ENCODE data around the gene ZDHHC7.

Gene ZDHHC7

DNA sequence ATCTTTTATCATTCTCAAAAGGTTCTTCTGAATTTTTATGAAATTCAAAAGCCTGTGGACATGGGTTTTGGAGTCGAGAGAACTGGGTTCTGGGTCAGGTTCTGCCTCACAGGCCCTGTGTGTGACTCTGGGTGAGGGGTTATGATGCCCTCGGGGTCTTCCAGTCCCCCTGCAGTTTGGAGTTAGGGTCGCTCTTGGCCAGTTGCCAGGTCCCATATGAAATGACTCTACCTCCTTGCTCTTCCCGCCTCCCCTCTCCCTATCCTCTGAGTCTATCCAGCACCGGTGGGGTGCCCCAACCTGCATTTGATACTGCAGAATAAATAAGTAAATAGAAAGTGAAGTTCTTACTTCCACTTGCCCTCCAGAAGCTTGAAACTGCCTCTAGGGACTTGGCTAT lies 54.1 kb downstream of the ZDHHC7 start:
- TF ChIP-seq, protein P1, sequence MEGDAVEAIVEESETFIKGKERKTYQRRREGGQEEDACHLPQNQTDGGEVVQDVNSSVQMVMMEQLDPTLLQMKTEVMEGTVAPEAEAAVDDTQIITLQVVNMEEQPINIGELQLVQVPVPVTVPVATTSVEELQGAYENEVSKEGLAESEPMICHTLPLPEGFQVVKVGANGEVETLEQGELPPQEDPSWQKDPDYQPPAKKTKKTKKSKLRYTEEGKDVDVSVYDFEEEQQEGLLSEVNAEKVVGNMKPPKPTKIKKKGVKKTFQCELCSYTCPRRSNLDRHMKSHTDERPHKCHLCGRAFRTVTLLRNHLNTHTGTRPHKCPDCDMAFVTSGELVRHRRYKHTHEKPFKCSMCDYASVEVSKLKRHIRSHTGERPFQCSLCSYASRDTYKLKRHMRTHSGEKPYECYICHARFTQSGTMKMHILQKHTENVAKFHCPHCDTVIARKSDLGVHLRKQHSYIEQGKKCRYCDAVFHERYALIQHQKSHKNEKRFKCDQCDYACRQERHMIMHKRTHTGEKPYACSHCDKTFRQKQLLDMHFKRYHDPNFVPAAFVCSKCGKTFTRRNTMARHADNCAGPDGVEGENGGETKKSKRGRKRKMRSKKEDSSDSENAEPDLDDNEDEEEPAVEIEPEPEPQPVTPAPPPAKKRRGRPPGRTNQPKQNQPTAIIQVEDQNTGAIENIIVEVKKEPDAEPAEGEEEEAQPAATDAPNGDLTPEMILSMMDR (IDR thresholded peaks at IDR 0.05; ENCODE audit: low read depth, low read length): no peak
- DNase-seq (ENCODE audit: low read depth in 2 of 2): no peak
- H3K4me3 ChIP-seq (replicated peaks in 1 of 2; ENCODE audit: low read depth in 2 of 2, low read length in 2 of 2): no peak overlapping the region

DNA sequence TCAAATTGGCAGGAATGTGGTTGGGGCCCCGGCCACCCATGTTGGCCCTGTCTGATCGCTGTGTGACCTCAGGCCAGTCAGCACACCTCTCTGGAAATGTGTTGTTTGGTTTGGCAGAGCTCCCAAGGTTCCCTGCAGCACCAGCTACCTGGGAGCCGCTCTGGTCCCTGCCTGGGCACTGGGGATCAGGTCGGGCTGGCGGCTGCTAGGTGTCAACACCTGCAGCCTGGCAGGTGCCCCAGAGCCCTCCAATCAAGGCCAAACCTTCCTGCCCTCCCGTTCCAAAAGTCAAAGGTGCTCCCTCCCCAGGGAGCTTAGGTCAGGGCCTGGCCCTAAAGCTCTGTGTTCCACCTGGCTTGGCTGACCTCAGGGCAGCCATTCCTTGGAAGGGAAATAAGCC lies 55.9 kb downstream of the ZDHHC7 start:
- TF ChIP-seq, protein P1 (IDR thresholded peaks at IDR 0.05; ENCODE audit: low read depth, low read length): no peak
- no peak overlapping the region for H3K4me3 ChIP-seq (replicated peaks in 1 of 2; ENCODE audit: low read depth in 2 of 2, low read length in 2 of 2)
- DNase-seq (ENCODE audit: low read depth in 2 of 2): no peak

DNA sequence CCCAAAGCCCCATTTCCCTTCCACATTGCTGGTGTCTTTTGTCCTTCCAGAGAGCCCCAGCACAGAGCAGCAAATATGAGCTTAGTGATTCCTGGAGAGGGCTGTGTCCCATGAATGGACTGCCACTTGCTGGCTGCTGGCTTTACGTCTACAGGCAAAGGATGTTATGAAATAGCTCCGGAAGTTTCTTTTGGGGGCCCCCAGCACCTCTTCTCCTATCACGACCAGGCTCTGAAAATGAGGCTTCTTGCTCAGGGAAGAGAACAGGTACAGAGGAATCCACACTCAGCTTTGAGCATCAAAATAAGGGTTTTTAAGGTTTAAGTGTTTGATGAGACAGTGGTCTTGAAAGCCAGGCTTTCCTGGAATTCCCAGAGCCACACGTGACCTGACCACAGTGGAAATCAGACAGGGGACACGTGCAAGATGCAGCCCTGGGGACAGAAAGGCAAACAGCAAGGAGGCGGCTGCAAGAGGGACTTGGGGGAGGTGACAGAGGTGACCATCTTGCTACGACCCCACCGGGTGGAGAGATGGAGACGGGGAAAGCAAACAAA lies 58.1 kb downstream of the ZDHHC7 start:
- TF ChIP-seq, protein P1 (IDR thresholded peaks at IDR 0.05; ENCODE audit: low read depth, low read length): no peak

DNA sequence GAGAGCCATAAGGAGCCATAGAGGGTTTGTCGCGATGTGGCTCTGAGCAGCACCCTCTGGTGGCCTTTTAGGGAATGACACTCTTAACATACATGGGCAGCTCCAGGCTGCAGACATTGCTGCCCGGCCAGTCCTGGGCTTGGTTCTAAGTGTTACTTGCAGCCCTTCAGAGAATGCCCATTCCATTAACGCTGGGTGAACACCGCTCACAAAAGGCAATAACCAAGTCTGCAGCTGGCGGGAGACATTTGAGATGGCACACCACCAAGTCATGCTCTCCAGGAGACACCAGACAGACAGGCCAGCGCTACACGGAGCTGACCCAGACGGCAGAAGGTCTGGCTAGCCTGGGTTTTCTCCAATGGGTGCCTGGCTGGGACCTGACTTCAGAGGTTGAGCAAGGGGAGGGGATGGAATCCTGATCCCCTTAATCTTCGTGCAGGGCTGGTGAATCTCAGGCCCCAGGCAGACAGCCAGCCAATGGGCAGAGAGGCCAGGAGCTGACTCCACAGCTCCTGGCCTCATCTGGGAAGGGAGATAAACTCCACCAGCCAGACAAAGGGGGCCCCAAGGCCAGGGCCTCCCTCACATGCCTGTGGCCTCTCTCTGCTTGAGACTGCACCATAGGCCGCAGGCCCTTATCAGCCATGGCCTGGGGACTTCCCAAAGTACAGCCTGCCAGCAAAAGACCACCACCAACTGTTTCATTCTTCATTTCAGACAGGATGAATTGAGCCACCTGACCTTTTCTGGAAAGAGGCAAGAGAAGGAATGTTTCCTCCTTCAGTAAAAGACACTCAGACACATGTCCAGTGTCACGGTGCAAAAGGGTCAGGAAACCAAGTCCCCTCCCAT lies 58.8 kb downstream of the ZDHHC7 start:
- no peak overlapping the region for H3K4me3 ChIP-seq (replicated peaks in 1 of 2; ENCODE audit: low read depth in 2 of 2, low read length in 2 of 2)
- TF ChIP-seq, protein P1 (IDR thresholded peaks at IDR 0.05; ENCODE audit: low read depth, low read length): peak; percentile 88
- peak; percentile 90 to 91 for DNase-seq (ENCODE audit: low read depth in 2 of 2)

More for the DNA sequence above, 58.1 kb downstream of the ZDHHC7 start:
- no peak overlapping the region for H3K4me3 ChIP-seq (replicated peaks in 1 of 2; ENCODE audit: low read depth in 2 of 2, low read length in 2 of 2)
- DNase-seq (ENCODE audit: low read depth in 2 of 2): no peak

DNA sequence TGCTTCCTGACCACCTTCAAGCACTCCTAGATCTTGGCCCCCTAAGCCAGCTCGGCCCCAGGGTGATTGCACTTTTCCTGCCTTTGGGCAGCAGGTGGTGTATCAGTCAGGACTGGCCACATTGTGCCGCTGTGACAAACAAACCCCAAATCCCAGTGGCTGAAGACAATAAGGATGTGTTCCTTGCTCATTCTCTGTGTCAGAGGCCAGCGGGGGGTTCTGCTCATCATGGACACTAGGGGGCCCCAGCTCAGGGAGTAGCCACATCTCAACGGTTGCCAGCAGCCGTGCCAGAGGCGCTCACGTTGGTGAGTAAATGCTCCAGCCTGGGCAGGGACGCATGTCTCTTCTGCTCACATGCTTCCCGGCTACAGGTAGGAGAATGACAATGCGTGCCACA lies 60.4 kb downstream of the ZDHHC7 start:
- TF ChIP-seq, protein P1 (IDR thresholded peaks at IDR 0.05; ENCODE audit: low read depth, low read length): peak; percentile 25
- H3K4me3 ChIP-seq (replicated peaks in 1 of 2; ENCODE audit: low read depth in 2 of 2, low read length in 2 of 2): no peak overlapping the region
- peak in 1 of 2 donors; percentile 35 for DNase-seq (ENCODE audit: low read depth in 2 of 2)

DNA sequence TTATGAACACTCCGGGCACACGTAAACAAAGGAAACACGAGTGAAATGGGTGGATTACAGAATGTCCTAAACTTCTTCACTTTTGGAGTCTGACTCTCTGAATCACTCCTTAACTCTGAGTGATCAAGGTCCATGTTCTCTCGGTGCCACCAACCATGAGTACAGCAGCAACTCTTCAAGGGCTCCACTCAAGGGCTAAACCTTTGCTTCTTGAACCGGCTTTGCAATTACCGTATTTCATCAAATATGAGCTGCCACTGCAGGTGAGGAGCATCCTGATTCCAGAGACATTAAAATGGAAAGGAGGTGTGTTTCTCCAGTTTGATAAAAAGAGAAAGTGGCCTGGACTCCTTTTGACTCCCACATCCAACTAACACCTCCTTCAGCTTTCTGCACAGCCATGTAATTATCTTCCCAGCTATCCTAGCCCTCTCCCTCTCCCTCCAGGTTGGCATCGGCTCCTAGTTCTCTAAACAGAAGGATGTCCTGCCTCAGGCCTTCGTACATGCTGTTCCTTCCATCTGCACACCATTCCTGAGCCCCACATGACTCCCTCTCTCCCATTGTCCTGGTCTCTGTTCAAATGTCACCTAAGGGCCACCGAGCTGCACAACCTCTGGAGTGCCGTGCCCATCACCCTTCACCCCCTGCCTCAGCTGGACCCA lies 61.4 kb downstream of the ZDHHC7 start:
- DNase-seq (ENCODE audit: low read depth in 2 of 2): no peak
- no peak overlapping the region for H3K4me3 ChIP-seq (replicated peaks in 1 of 2; ENCODE audit: low read depth in 2 of 2, low read length in 2 of 2)
- TF ChIP-seq, protein P1 (IDR thresholded peaks at IDR 0.05; ENCODE audit: low read depth, low read length): no peak

Measured in cardiac fibroblast (primary cell).